Activated B cell treated with CpG ODN at 0.5 μM for 24 hours (primary cell): ENCODE results near the gene NHERF2. TPM values are rescaled to one million over a fixed set of nuclear protein-coding genes. Genes with fewer than 3 reads are reported as not detected.
"Not testable (repeated sequence)": the region's sequence is repeated elsewhere in the genome, so short reads cannot be mapped to it uniquely, and the experiment has no call there.

ENCODE experiments used
- ATAC-seq: fragments of 200-7000 bp; cut with Tn5 transposase; one replicate; pipeline ENCODE4 v1.10.0; 2021; ENCODE audit warnings: low read depth, mild to moderate bottlenecking, moderate library complexity
- CTCF ChIA-PET: fragments of 350-600 bp; sonication (Branson Sonifier 250); formaldehyde crosslinking; loops from one replicate; lab custom pipeline; 2021; ENCODE audit warnings: antibody characterized with exemption; lab: Charles Lee
- POLR2A ChIA-PET: fragments of 350-600 bp; sonication (Branson Sonifier 250); formaldehyde crosslinking; loops from one replicate; lab custom pipeline; 2021; ENCODE audit warnings: antibody characterized with exemption; lab: Charles Lee
- DNase-seq: peaks from one replicate; pipeline ENCODE4 v3.0.0; 2022
- H3K27ac Mint-ChIP-seq: one replicate; pipeline ENCODE4 v1.8.0; 2020; ENCODE audit warnings: mixed read lengths
- H3K27me3 Mint-ChIP-seq: one replicate; pipeline ENCODE4 v1.8.0; 2021; ENCODE audit warnings: mixed read lengths
- H3K36me3 Mint-ChIP-seq: one replicate; pipeline ENCODE4 v1.8.0; 2021; ENCODE audit warnings: low read depth, mixed read lengths
- H3K4me1 Mint-ChIP-seq: one replicate; pipeline ENCODE4 v1.8.0; 2021; ENCODE audit warnings: mixed read lengths
- H3K4me3 Mint-ChIP-seq: one replicate; pipeline ENCODE4 v1.8.0; 2020; ENCODE audit warnings: mild to moderate bottlenecking, mixed read lengths
- H3K9me3 Mint-ChIP-seq: one replicate; pipeline ENCODE4 v1.8.0; 2020; ENCODE audit warnings: mixed read lengths
- CTCF ChIP-seq: fragments of 200-600 bp; IDR thresholded peaks from one replicate; pipeline ENCODE4 v1.8.0; 2022; ENCODE audit warnings: antibody characterized with exemption, mild to moderate bottlenecking
- intact Hi-C: fragments of 100-400 bp; cut with micrococcal nuclease; formaldehyde crosslinking; loops from one replicate; pipeline ENCODE4 v1.15.1; 2024
- total RNA-seq: library from RNA; stranded (reverse); gene quantifications from 2 replicates; pipeline ENCODE4 v1.2.3, GENCODE V29; 2022

Gene NHERF2
- total RNA-seq, 1 donor from 2014 or later = 0.93 TPM

- intact Hi-C loops = loop anchor here (1.0 to 5.0 kb wide), 6 partner anchors 14 to 674 kb away; partner anchors contain the start of genes KCTD5, MLST8, NTHL1 and RPS2
- no peak for ATAC-seq
- H3K36me3 Mint-ChIP-seq = peaks cover 14% of the 10 kb centered on the region
- no peaks in the 10 kb centered on the region for H3K27me3 Mint-ChIP-seq
- CTCF ChIA-PET = no interaction called here
- POLR2A ChIA-PET = interaction anchor here (0.6 to 3.5 kb wide), 9 partner anchors 16 to 494 kb away, joined by 3 to 22 read pairs (median 4); partner anchors contain the start of genes GFER, RPS2, TBL3 and TRAF7
- no peak for TF ChIP-seq CTCF
- peak overlapping the region; percentile 81 for H3K27ac Mint-ChIP-seq
- no peaks in the 10 kb centered on the region for H3K9me3 Mint-ChIP-seq
- H3K4me3 Mint-ChIP-seq = peak overlapping the region; percentile 84
- DNase-seq = no peak
- H3K4me1 Mint-ChIP-seq = peaks cover 47% of the 10 kb centered on the region
These were observed 18.0 kb upstream of the NHERF2 start for GRCh38 chr16:2008631-2009163.

- no peak for DNase-seq
- TF ChIP-seq CTCF = no peak
These were observed 17.5 kb upstream of the NHERF2 start for GRCh38 chr16:2009164-2009711.

GRCh38 chr16:2009791-2010510, 16.8 kb upstream of the NHERF2 start, which contains the start of gene ZNF598:
Gene ZNF598 (minus strand): TSS chr16:2009821.
- Mint-ChIP-seq H3K9me3 (no peaks in the 10 kb centered on the region), H3K4me1 (peaks cover 41% of the 10 kb centered on the region), H3K27ac (peak within 1 kb of the TSS; percentile 90), H3K27me3 (no peaks in the 10 kb centered on the region), H3K36me3 (peaks cover 12% of the 10 kb centered on the region), H3K4me3 (peak within 1 kb of the TSS; percentile 92)
- peak; percentile 83 for DNase-seq
- POLR2A ChIA-PET = interaction anchor here (1.5 to 3.5 kb wide), 4 partner anchors 18 to 144 kb away, joined by 6 to 22 read pairs (median 16); partner anchors contain the start of genes RPS2, TBL3 and TRAF7
- no peak for TF ChIP-seq CTCF
- intact Hi-C loops = loop anchor here (1.0 to 5.0 kb wide), 6 partner anchors 13 to 672 kb away; partner anchors contain the start of genes KCTD5, MLST8, NTHL1 and RPS2
- peak; percentile 94 for ATAC-seq
- CTCF ChIA-PET = no interaction called here

More at GRCh38 chr16:2009164-2009711, 17.5 kb upstream of the NHERF2 start:
- Mint-ChIP-seq H3K9me3 (no peaks in the 10 kb centered on the region), H3K27me3 (no peaks in the 10 kb centered on the region), H3K4me1 (peaks cover 42% of the 10 kb centered on the region), H3K36me3 (peaks cover 14% of the 10 kb centered on the region), H3K27ac (no peak overlapping the region), H3K4me3 (peak overlapping the region; percentile 84)
- ATAC-seq = peak; percentile 40
- intact Hi-C loops = loop anchor here (1.0 to 5.0 kb wide), 6 partner anchors 14 to 673 kb away; partner anchors contain the start of genes KCTD5, MLST8, NTHL1 and RPS2
- POLR2A ChIA-PET = interaction anchor here (0.6 to 3.5 kb wide), 8 partner anchors 17 to 145 kb away, joined by 3 to 22 read pairs (median 5); partner anchors contain the start of genes GFER, RPS2, TBL3 and TRAF7
- CTCF ChIA-PET = no interaction called here

GRCh38 chr16:2011726-2012125, 15.0 kb upstream of the NHERF2 start:
- H3K27me3 Mint-ChIP-seq, DNase-seq, H3K27ac Mint-ChIP-seq, intact Hi-C loops, H3K36me3 Mint-ChIP-seq, ATAC-seq, H3K4me3 Mint-ChIP-seq, H3K9me3 Mint-ChIP-seq: not testable (repeated sequence)
- H3K4me1 Mint-ChIP-seq = peaks cover 30% of the 10 kb centered on the region
- POLR2A ChIA-PET = interaction anchor here (0.5 to 1.4 kb wide), 6 partner anchors 34 to 495 kb away, joined by 3 to 9 read pairs (median 4); partner anchors contain the start of genes RPS2 and TRAF7
- CTCF ChIA-PET = interaction anchor here (0.9 kb wide), 1 partner anchor 129 kb away, joined by 3 read pairs; no protein-coding TSS in a partner anchor

GRCh38 chr16:2013527-2013926, 13.2 kb upstream of the NHERF2 start:
- H3K9me3 Mint-ChIP-seq = no peaks in the 10 kb centered on the region
- H3K4me3 Mint-ChIP-seq = no peak overlapping the region
- ATAC-seq = no peak
- ChIA-PET CTCF (no interaction called here), POLR2A (interaction anchor here (0.6 kb wide), 1 partner anchor 1011 kb away, joined by 3 read pairs; no protein-coding TSS in a partner anchor)
- H3K27ac Mint-ChIP-seq = no peak overlapping the region
- H3K4me1 Mint-ChIP-seq = peaks cover 13% of the 10 kb centered on the region
- H3K27me3 Mint-ChIP-seq = peaks cover 3% of the 10 kb centered on the region
- H3K36me3 Mint-ChIP-seq = no peaks in the 10 kb centered on the region
- DNase-seq = no peak
- intact Hi-C loops = no loop called here
- no peak for TF ChIP-seq CTCF
